GM21619 (cell line): Measurements from ENCODE around the gene CFAP97D1.

Source experiments
- ATAC-seq: cut with Tn5 transposase; IDR thresholded peaks from one replicate; pipeline ENCODE4 v1.9.1; 2021; ENCODE audit not compliant: unreplicated experiment

The CFAP97D1 gene

GRCh38 chr17:43780135-43780534, at the start of gene CFAP97D1:
Gene CFAP97D1 (plus strand): TSS chr17:43780435. CDS start chr17:43780463, 28 bp downstream.
- no peak for ATAC-seq

- no peak for ATAC-seq
Measured at GRCh38 chr17:43732958-43733357, 47.3 kb upstream of the CFAP97D1 start.

GRCh38 chr17:43733956-43734355, 46.3 kb upstream of the CFAP97D1 start:
- no peak for ATAC-seq

- no peak for ATAC-seq
Measured at GRCh38 chr17:43734376-43734775, 45.9 kb upstream of the CFAP97D1 start.

- ATAC-seq, result no peak
Measured at GRCh38 chr17:43736389-43736788, 43.8 kb upstream of the CFAP97D1 start.

GRCh38 chr17:43737722-43738121, 42.5 kb upstream of the CFAP97D1 start:
- no peak for ATAC-seq

- ATAC-seq, result no peak
Measured at GRCh38 chr17:43740541-43740940, 39.7 kb upstream of the CFAP97D1 start.

GRCh38 chr17:43741636-43742035, 38.6 kb upstream of the CFAP97D1 start:
- ATAC-seq, result no peak

GRCh38 chr17:43745541-43745940, 34.7 kb upstream of the CFAP97D1 start:
- no peak for ATAC-seq

- no peak for ATAC-seq
Measured at GRCh38 chr17:43750153-43750552, 30.1 kb upstream of the CFAP97D1 start.

- no peak for ATAC-seq
Measured at GRCh38 chr17:43753493-43754129, 26.6 kb upstream of the CFAP97D1 start.

- ATAC-seq, result no peak
Measured at GRCh38 chr17:43754947-43755346, 25.3 kb upstream of the CFAP97D1 start.

GRCh38 chr17:43755389-43755875, 24.8 kb upstream of the CFAP97D1 start:
- ATAC-seq, result no peak

GRCh38 chr17:43756201-43756600, 24.0 kb upstream of the CFAP97D1 start:
- ATAC-seq, result no peak

GRCh38 chr17:43757171-43757660, 23.0 kb upstream of the CFAP97D1 start:
- no peak for ATAC-seq

GRCh38 chr17:43758086-43758485, 22.1 kb upstream of the CFAP97D1 start:
- ATAC-seq, result no peak

- no peak for ATAC-seq
Measured at GRCh38 chr17:43758497-43759174, 21.6 kb upstream of the CFAP97D1 start, which contains the start of gene SOST. Gene SOST (minus strand): TSS chr17:43758791. CDS start chr17:43758741, 50 bp downstream.

- ATAC-seq, result no peak
Measured at GRCh38 chr17:43759836-43760235, 20.4 kb upstream of the CFAP97D1 start.

- no peak for ATAC-seq
Measured at GRCh38 chr17:43760254-43760852, 19.9 kb upstream of the CFAP97D1 start.

- ATAC-seq, result no peak
Measured at GRCh38 chr17:43766413-43767052, 13.7 kb upstream of the CFAP97D1 start.

- ATAC-seq, result no peak
Measured at GRCh38 chr17:43767053-43767712, 13.1 kb upstream of the CFAP97D1 start.
